T-cell (primary cell): Measurements from ENCODE around the gene ZNF277. TPM values are rescaled to one million over a fixed set of nuclear protein-coding genes. Genes with fewer than 3 reads are reported as not detected.

Source experiments
- ATAC-seq, 4 experiments: fragments of 200-7000 bp in 3 of 4; fragments of 150-1000 bp in 1 of 4; cut with Tn5 transposase; replicated peaks in 1 of 4; 1 replicate in 3 of 4; 2 replicates in 1 of 4; pipeline ENCODE4 v1.10.0; 2021; ENCODE audit warnings: moderate library complexity in 3 of 4, mild to moderate bottlenecking in 2 of 4, moderate number of reproducible peaks in 1 of 4
- CTCF ChIA-PET, 2 donors: fragments of 300-600 bp; sonication (Branson Sonifier 250); formaldehyde crosslinking; loops; one replicate each; lab custom pipeline; 2022; ENCODE audit warnings: antibody characterized with exemption in 2 of 2; lab: Charles Lee
- POLR2A ChIA-PET, 2 donors: fragments of 300-600 bp; sonication (Branson Sonifier 250); formaldehyde crosslinking; loops; one replicate each; lab custom pipeline; 2022; ENCODE audit warnings: antibody characterized with exemption in 2 of 2; lab: Charles Lee
- DNase-seq, 35 experiments: peaks; one replicate each; pipeline versions ENCODE4 v3.0.0 to v3.0.0-alpha.2; 2013 to 2023
- H3K27ac ChIP-seq: one replicate; pipeline ENCODE4 v1.5.1; 2013; ENCODE audit warnings: low read length
- H3K27me3 ChIP-seq, 2 experiments: replicated peaks in 1 of 2; 1 replicate in 1 of 2; 2 replicates in 1 of 2; pipeline versions ENCODE4 v1.6.1 to v1.7.0; 2013; ENCODE audit warnings: low read length in 1 of 2, mixed read lengths in 1 of 2; ENCODE audit not compliant: control insufficient read depth in 2 of 2, insufficient read depth in 2 of 2; ENCODE audit errors: extremely low read depth in 1 of 2
- H3K36me3 ChIP-seq, 2 donors: 1 replicate in 1 of 2; 2 replicates in 1 of 2; pipeline versions ENCODE4 v1.6.1 to v1.7.0; 2013; ENCODE audit warnings: low read length in 1 of 2; ENCODE audit not compliant: control insufficient read depth in 2 of 2, insufficient read depth in 1 of 2; ENCODE audit errors: extremely low read depth in 1 of 2
- H3K4me1 ChIP-seq, 2 experiments: 1 replicate in 1 of 2; 2 replicates in 1 of 2; pipeline versions ENCODE4 v1.6.1 to v1.7.0; 2013; ENCODE audit warnings: low read length in 2 of 2, mixed read lengths in 1 of 2; ENCODE audit not compliant: insufficient read depth in 2 of 2, control insufficient read depth in 1 of 2; ENCODE audit errors: extremely low read depth in 1 of 2
- H3K4me3 ChIP-seq, 2 donors: 1 replicate in 1 of 2; 2 replicates in 1 of 2; pipeline versions ENCODE4 v1.5.1 to v1.7.0; 2013; ENCODE audit warnings: mild to moderate bottlenecking in 2 of 2, low read length in 1 of 2, moderate library complexity in 1 of 2; ENCODE audit not compliant: control insufficient read depth in 1 of 2; ENCODE audit errors: extremely low read depth in 1 of 2
- H3K9me3 ChIP-seq: 2 replicates; pipeline ENCODE4 v1.7.0; 2013
- H3K27ac Mint-ChIP-seq, 2 donors: one replicate each; pipeline ENCODE4 v1.8.0; 2020 to 2021; ENCODE audit warnings: mild to moderate bottlenecking in 2 of 2, mixed read lengths in 2 of 2
- H3K27me3 Mint-ChIP-seq, 2 donors: one replicate each; pipeline ENCODE4 v1.8.0; 2021 to 2022; ENCODE audit warnings: mixed read lengths in 2 of 2
- H3K36me3 Mint-ChIP-seq: one replicate; pipeline ENCODE4 v1.8.0; 2021; ENCODE audit warnings: mixed read lengths
- H3K4me1 Mint-ChIP-seq, 3 donors: one replicate each; pipeline ENCODE4 v1.8.0; 2020 to 2022; ENCODE audit warnings: mixed read lengths in 3 of 3, mild to moderate bottlenecking in 1 of 3
- H3K4me3 Mint-ChIP-seq, 3 donors: one replicate each; pipeline ENCODE4 v1.8.0; 2020 to 2022; ENCODE audit warnings: mild to moderate bottlenecking in 3 of 3, mixed read lengths in 3 of 3, moderate library complexity in 3 of 3
- H3K9me3 Mint-ChIP-seq, 3 donors: one replicate each; pipeline ENCODE4 v1.8.0; 2020 to 2022; ENCODE audit warnings: mixed read lengths in 3 of 3
- whole genome bisulfite sequencing: methylation state at CpG from one replicate; pipeline ENCODE4 v1.1.5; 2013; ENCODE audit warnings: missing lambda C conversion rate; ENCODE audit not compliant: insufficient coverage; 5-methylcytosine and 5-hydroxymethylcytosine counted together
- total RNA-seq, 35 experiments: library from RNA in 6 of 35; stranded (reverse) in 6 of 35; fragments of 120-200 nt in 1 of 35; gene quantifications; one replicate each; pipeline versions ENCODE4 v1.2.1 to v1.2.4 and lab custom pipeline; 2013 to 2026

Gene ZNF277
- total RNA-seq, 5 donors from 2014 or later (not counting 1 experiment from before 2014, with no cell fraction given), result 26.6 to 31.4 (median 30.2) TPM

DNA sequence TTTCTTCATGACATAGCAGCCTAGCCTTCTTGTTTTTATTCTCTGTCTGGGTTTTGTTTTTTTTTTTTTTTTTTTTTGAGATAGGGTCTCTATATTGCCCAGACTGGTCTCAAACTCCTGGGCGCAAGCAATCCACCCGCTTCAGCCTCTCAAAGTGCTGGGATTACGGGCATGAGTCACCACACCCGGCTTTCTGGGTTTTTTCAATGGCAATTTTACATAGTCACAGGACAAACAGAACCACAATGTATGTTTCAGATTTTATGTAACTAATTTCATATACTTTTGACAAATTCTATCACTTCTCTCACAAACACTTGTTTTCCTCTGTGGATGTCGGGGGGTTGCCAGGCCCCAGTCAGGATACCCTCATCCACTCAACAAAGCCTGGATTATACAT is 16.8 kb upstream of the ZNF277 start:
- POLR2A ChIA-PET, result interaction anchor here in 1 of 2 donors (0.6 kb wide), 1 partner anchor 787 kb away, joined by 8 read pairs; no protein-coding TSS in a partner anchor
- no peak overlapping the region for H3K27ac Mint-ChIP-seq
- CTCF ChIA-PET, result no interaction called here
- no peak for DNase-seq
- H3K4me1 Mint-ChIP-seq, result no peaks in the 10 kb centered on the region
- no peak overlapping the region for H3K4me3 ChIP-seq
- H3K9me3 ChIP-seq, result no peaks in the 10 kb centered on the region
- peaks cover 12 to 16% of the 10 kb centered on the region in 2 donors for H3K27me3 Mint-ChIP-seq
- H3K36me3 ChIP-seq, result no peaks in the 10 kb centered on the region
- peaks cover 2% of the 10 kb centered on the region for H3K36me3 Mint-ChIP-seq
- peaks cover 0 to 19% of the 10 kb centered on the region in 2 experiments for H3K27me3 ChIP-seq
- no peaks in the 10 kb centered on the region for H3K4me1 ChIP-seq
- H3K27ac ChIP-seq, result no peak overlapping the region
- H3K4me3 Mint-ChIP-seq, result no peak overlapping the region
- WGBS, result 83% methylated on average over 1 of the region's 5 CpGs
- ATAC-seq, result no peak
- H3K9me3 Mint-ChIP-seq, result peaks cover 0 to 4% (median 0%) of the 10 kb centered on the region in 3 donors

DNA sequence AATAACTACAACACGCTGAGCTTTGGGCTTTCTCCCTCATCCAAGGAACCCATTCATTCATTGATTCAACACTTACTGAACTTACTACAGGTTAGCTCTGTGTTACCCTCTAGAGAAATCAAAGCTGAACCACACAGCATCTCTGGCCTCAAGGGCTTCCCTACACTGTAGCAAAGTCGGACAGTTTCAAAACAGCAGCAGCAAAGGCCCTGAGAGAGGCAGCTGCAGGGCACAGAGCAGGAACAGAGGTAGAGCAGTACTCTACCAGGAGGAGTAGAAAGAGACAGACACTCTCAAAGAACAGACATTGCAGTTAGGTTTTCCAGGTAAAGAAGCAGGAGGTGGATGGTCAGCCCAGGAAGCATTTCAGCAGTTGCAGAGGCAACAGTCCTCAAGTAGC is 16.4 kb upstream of the ZNF277 start:
- WGBS, result 91% methylated on average over 1 of the region's 2 CpGs
- POLR2A ChIA-PET, result interaction anchor here in 1 of 2 donors (0.6 kb wide), 1 partner anchor 788 kb away, joined by 8 read pairs; no protein-coding TSS in a partner anchor

DNA sequence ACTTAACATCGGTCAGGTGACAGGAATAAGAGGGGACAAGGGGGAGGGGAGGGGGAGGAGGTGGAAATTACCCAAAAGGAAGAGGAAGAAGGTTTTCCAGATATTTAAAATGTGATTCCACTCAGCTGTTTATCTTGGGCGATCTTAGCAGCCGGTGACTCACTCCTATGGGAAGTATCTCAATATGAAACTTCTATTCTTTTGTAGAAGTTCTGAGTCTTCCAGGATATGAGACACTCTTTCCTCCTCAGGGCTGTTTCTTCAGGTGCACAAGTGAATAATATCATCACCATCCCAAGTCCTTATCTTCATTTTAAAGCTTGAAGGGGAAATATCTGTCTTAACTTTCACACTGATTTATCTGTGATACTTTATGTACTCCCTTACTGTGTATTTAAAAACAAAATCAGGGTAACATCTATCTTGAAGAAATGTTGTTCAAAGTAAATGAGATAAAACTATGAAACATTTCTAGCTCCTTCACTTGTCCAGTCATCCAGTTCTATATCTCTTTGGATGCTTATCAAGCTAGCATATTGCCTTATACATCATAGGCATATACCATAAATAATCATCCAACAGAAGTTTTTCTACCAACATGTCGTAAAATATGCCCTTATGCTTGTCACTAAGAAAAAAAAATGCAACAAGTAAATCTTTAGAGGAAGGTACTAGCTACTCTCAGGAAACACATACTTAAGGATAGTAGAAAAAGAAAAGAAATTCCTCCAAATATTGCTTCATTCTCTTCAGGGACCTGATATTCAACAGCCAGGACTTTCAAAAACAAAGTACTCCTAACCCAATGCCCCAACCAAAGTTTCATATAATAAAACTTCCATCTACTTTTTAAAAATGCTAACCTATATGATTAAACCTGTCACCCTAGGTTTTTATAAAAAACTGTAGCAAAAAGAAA is 14.0 kb upstream of the ZNF277 start:
- no peaks in the 10 kb centered on the region for H3K4me1 Mint-ChIP-seq
- CTCF ChIA-PET, result no interaction called here
- peaks cover 2% of the 10 kb centered on the region for H3K36me3 Mint-ChIP-seq
- Histone ChIP-seq H3K4me1 (no peaks in the 10 kb centered on the region), H3K4me3 (no peak overlapping the region), H3K36me3 (no peaks in the 10 kb centered on the region), H3K9me3 (no peaks in the 10 kb centered on the region), H3K27ac (no peak overlapping the region), H3K27me3 (peaks cover 0 to 19% of the 10 kb centered on the region in 2 experiments)
- peaks cover 0 to 4% (median 0%) of the 10 kb centered on the region in 3 donors for H3K9me3 Mint-ChIP-seq
- POLR2A ChIA-PET, result interaction anchor here in 1 of 2 donors (0.5 kb wide), 1 partner anchor 8 kb away, joined by 3 read pairs; no protein-coding TSS in a partner anchor
- no peak for DNase-seq
- peaks cover 30 to 31% of the 10 kb centered on the region in 2 donors for H3K27me3 Mint-ChIP-seq
- no CpG with 5 or more reads among the region's 4 CpGs for WGBS
- no peak overlapping the region for H3K27ac Mint-ChIP-seq
- no peak overlapping the region for H3K4me3 Mint-ChIP-seq
- ATAC-seq, result no peak

More for the DNA sequence above, 16.4 kb upstream of the ZNF277 start:
- ATAC-seq, result no peak
- no peak overlapping the region for H3K27ac Mint-ChIP-seq
- H3K27me3 ChIP-seq, result peaks cover 0 to 19% of the 10 kb centered on the region in 2 experiments
- no peaks in the 10 kb centered on the region for H3K4me1 Mint-ChIP-seq
- H3K4me3 Mint-ChIP-seq, result no peak overlapping the region
- H3K27ac ChIP-seq, result no peak overlapping the region
- peaks cover 0 to 4% (median 0%) of the 10 kb centered on the region in 3 donors for H3K9me3 Mint-ChIP-seq
- CTCF ChIA-PET, result no interaction called here
- H3K36me3 ChIP-seq, result no peaks in the 10 kb centered on the region
- H3K27me3 Mint-ChIP-seq, result peaks cover 12 to 16% of the 10 kb centered on the region in 2 donors
- H3K36me3 Mint-ChIP-seq, result peaks cover 2% of the 10 kb centered on the region
- no peaks in the 10 kb centered on the region for H3K4me1 ChIP-seq
- DNase-seq, result no peak
- H3K4me3 ChIP-seq, result no peak overlapping the region
- no peaks in the 10 kb centered on the region for H3K9me3 ChIP-seq

DNA sequence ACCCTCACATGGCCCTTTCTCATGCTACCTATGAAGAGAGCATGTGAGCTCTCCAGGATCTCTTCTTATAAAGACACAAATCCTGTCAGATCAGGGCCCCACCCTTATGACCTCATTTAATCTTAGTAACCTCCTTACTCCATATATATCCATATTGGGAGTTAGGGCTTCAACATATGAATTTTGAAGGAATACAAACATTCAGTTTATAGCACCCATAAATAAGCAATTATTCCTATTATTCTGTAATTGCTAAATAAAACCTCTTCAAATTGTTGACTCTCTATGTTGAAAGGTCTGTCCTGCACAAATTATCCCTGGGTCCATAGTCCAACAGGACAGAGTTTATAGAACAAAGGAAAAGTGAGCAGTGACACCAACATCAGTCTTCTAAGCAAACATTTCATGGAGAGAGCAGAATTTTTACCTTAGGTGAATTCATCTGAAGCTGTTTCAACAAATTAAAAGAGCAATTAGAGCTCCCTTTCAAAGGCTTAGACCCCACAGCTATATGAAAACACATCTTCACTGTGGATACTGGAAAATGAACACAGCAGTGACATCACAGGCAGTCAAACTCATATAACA is 12.5 kb upstream of the ZNF277 start:
- H3K27ac ChIP-seq, result no peak overlapping the region
- H3K27ac Mint-ChIP-seq, result no peak overlapping the region
- ChIA-PET CTCF (interaction anchor here in 1 of 2 donors (0.6 kb wide), 1 partner anchor 667 kb away, joined by 4 read pairs; no protein-coding TSS in a partner anchor), POLR2A (no interaction called here)
- ATAC-seq (no peak), DNase-seq (no peak)
- no peaks in the 10 kb centered on the region for H3K9me3 ChIP-seq
- H3K4me3 Mint-ChIP-seq, result no peak overlapping the region
- H3K4me1 Mint-ChIP-seq, result no peaks in the 10 kb centered on the region
- H3K36me3 Mint-ChIP-seq, result peaks cover 2% of the 10 kb centered on the region
- H3K27me3 Mint-ChIP-seq, result peaks cover 39 to 45% of the 10 kb centered on the region in 2 donors
- H3K4me3 ChIP-seq, result no peak overlapping the region
- H3K9me3 Mint-ChIP-seq, result peaks cover 0 to 4% (median 0%) of the 10 kb centered on the region in 3 donors
- H3K4me1 ChIP-seq, result no peaks in the 10 kb centered on the region
- H3K36me3 ChIP-seq, result no peaks in the 10 kb centered on the region
- H3K27me3 ChIP-seq, result peaks cover 0 to 19% of the 10 kb centered on the region in 2 experiments

DNA sequence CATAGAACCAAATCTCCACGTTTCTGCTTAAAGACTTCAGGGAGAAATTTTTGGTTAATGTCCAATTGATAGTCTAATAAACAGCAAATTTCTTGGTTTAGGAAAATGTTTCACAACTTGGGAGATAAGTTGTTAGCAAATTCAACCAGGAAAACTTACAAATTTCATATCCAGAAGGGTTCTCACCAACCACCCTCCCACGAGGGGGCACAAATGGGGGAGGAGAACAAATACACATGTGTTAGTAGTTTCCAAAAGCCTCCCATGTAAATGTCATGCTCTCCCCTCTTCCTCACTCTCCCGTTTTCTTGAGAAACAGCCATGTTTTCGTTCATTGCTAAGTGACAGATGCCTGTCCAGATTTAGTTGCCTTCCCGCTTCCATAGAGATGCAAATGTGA is 10.8 kb upstream of the ZNF277 start:
- Histone ChIP-seq H3K27me3 (peaks cover 0 to 15% of the 10 kb centered on the region in 2 experiments), H3K9me3 (no peaks in the 10 kb centered on the region), H3K36me3 (no peaks in the 10 kb centered on the region), H3K27ac (no peak overlapping the region), H3K4me1 (no peaks in the 10 kb centered on the region), H3K4me3 (no peak overlapping the region)
- CTCF ChIA-PET, result no interaction called here
- Mint-ChIP-seq H3K4me3 (no peak overlapping the region), H3K27me3 (peaks cover 45 to 49% of the 10 kb centered on the region in 2 donors), H3K4me1 (no peaks in the 10 kb centered on the region), H3K9me3 (peaks cover 0 to 4% (median 0%) of the 10 kb centered on the region in 3 donors), H3K36me3 (peaks cover 2% of the 10 kb centered on the region), H3K27ac (no peak overlapping the region)
- WGBS, result 91% methylated on average over 2 of the region's 5 CpGs
- ATAC-seq (no peak), DNase-seq (no peak)
- POLR2A ChIA-PET, result interaction anchor here in 1 of 2 donors (0.6 kb wide), 1 partner anchor 1761 kb away, joined by 3 read pairs; no protein-coding TSS in a partner anchor

- WGBS, result no CpG with 5 or more reads among the region's 6 CpGs
- DNase-seq, result no peak
- peaks cover 2% of the 10 kb centered on the region for H3K36me3 Mint-ChIP-seq
- H3K27me3 ChIP-seq, result peaks cover 0 to 5% of the 10 kb centered on the region in 2 experiments
- no peak for ATAC-seq
- no peaks in the 10 kb centered on the region for H3K4me1 Mint-ChIP-seq
- no peaks in the 10 kb centered on the region for H3K4me1 ChIP-seq
- H3K27me3 Mint-ChIP-seq, result peaks cover 57 to 65% of the 10 kb centered on the region in 2 donors
- ChIA-PET CTCF (no interaction called here), POLR2A (interaction anchor here in 1 of 2 donors (0.6 kb wide), 1 partner anchor 9 kb away, joined by 3 read pairs; no protein-coding TSS in a partner anchor)
- H3K9me3 ChIP-seq, result no peaks in the 10 kb centered on the region
- no peak overlapping the region for H3K4me3 Mint-ChIP-seq
- H3K9me3 Mint-ChIP-seq, result peaks cover 0 to 4% (median 0%) of the 10 kb centered on the region in 3 donors
- H3K4me3 ChIP-seq, result no peak overlapping the region
- H3K27ac Mint-ChIP-seq, result no peak overlapping the region
- H3K36me3 ChIP-seq, result no peaks in the 10 kb centered on the region
- no peak overlapping the region for H3K27ac ChIP-seq
Measured at GRCh38 chr7:112197322-112197721, 9.2 kb upstream of the ZNF277 start.
